DOHH2 (cell line): ENCODE measurements around the gene POLG.

ENCODE experiments used
- H3F3A ChIP-seq: fragments of 200-600 bp; sonication (generic), shearing (Covaris generic); 2 replicates; pipeline ENCODE4 v1.6.0; 2016; ENCODE audit warnings: antibody characterized with exemption, mild to moderate bottlenecking; ENCODE audit not compliant: control insufficient read depth, insufficient read depth
- H3K27ac ChIP-seq: fragments of 200-600 bp; sonication (generic); 2 replicates; pipeline ENCODE4 v1.5.1; 2014; ENCODE audit warnings: low read depth, mild to moderate bottlenecking, low read length, moderate library complexity
- H3K27me3 ChIP-seq: fragments of 200-600 bp; sonication (generic); 2 replicates; pipeline ENCODE4 v1.6.1; 2014; ENCODE audit warnings: mild to moderate bottlenecking, low read length, mixed read lengths; ENCODE audit not compliant: control insufficient read depth
- H3K36me3 ChIP-seq: fragments of 200-600 bp; sonication (generic); 2 replicates; pipeline ENCODE4 v1.6.1; 2014; ENCODE audit warnings: mild to moderate bottlenecking, low read length, moderate library complexity, mixed read lengths; ENCODE audit not compliant: control insufficient read depth
- H3K4me1 ChIP-seq: fragments of 200-600 bp; sonication (generic); 2 replicates; pipeline ENCODE4 v1.6.1; 2014; ENCODE audit warnings: mild to moderate bottlenecking, low read length, mixed read lengths; ENCODE audit not compliant: control insufficient read depth
- H3K4me2 ChIP-seq: fragments of 200-600 bp; sonication (generic); 2 replicates; pipeline ENCODE4 v1.6.0; 2014; ENCODE audit warnings: mild to moderate bottlenecking, low read length, moderate library complexity
- H3K4me3 ChIP-seq: fragments of 200-600 bp; sonication (generic); 2 replicates; pipeline ENCODE4 v1.5.1; 2014; ENCODE audit warnings: mild to moderate bottlenecking, low read length, mixed read lengths
- H3K79me2 ChIP-seq: fragments of 200-600 bp; sonication (generic); 2 replicates; pipeline ENCODE4 v1.6.1; 2014; ENCODE audit warnings: mild to moderate bottlenecking, low read length, mixed read lengths; ENCODE audit not compliant: control insufficient read depth
- H3K9me2 ChIP-seq: fragments of 200-600 bp; sonication (generic); replicated peaks from 2 replicates; pipeline ENCODE4 v1.6.1; 2014; ENCODE audit warnings: mild to moderate bottlenecking, low read length, mixed read lengths; ENCODE audit not compliant: control insufficient read depth
- H3K9me3 ChIP-seq: fragments of 200-600 bp; sonication (generic); 2 replicates; pipeline ENCODE4 v1.6.1; 2014; ENCODE audit warnings: antibody characterized with exemption, low read length, mixed read lengths; ENCODE audit not compliant: control insufficient read depth, insufficient read depth
- H4K20me1 ChIP-seq: fragments of 200-600 bp; sonication (generic); 2 replicates; pipeline ENCODE4 v1.6.0; 2014; ENCODE audit warnings: low read depth, mild to moderate bottlenecking, antibody characterized with exemption, low read length, moderate library complexity; ENCODE audit not compliant: control insufficient read depth, insufficient read depth
- EZH2phosphoT487 ChIP-seq: fragments of 200-600 bp; sonication (generic); IDR thresholded peaks from 2 replicates; pipeline ENCODE4 v1.6.1; 2017; ENCODE audit warnings: borderline replicate concordance, mild to moderate bottlenecking, antibody characterized with exemption, low read length, moderate library complexity, mixed read lengths
- TF ChIP-seq, protein P1 (sequence below): fragments of 200-600 bp; sonication (generic); IDR thresholded peaks from one replicate; pipeline ENCODE4 v1.5.1; 2014; ENCODE audit warnings: antibody characterized with exemption, mild to moderate bottlenecking, low read depth, low read length; ENCODE audit not compliant: poor library complexity, severe bottlenecking

The POLG gene

GRCh38 chr15:89334510-89335297 lies at the start of gene POLG:
Gene POLG (minus strand): TSS chr15:89334824. CDS start chr15:89333754, 1,070 bp downstream.
- H3K4me1 ChIP-seq: peaks cover 46% of the 10 kb centered on the region
- peaks cover 29% of the 10 kb centered on the region for H4K20me1 ChIP-seq
- no peaks in the 10 kb centered on the region for H3K27me3 ChIP-seq
- peaks cover 49% of the 10 kb centered on the region for H3K79me2 ChIP-seq
- no peaks in the 10 kb centered on the region for H3K9me3 ChIP-seq
- H3K4me2 ChIP-seq: peak within 1 kb of the TSS; percentile 79
- no peaks in the 10 kb centered on the region for H3K9me2 ChIP-seq
- no peak for TF ChIP-seq EZH2phosphoT487
- TF ChIP-seq, protein P1, sequence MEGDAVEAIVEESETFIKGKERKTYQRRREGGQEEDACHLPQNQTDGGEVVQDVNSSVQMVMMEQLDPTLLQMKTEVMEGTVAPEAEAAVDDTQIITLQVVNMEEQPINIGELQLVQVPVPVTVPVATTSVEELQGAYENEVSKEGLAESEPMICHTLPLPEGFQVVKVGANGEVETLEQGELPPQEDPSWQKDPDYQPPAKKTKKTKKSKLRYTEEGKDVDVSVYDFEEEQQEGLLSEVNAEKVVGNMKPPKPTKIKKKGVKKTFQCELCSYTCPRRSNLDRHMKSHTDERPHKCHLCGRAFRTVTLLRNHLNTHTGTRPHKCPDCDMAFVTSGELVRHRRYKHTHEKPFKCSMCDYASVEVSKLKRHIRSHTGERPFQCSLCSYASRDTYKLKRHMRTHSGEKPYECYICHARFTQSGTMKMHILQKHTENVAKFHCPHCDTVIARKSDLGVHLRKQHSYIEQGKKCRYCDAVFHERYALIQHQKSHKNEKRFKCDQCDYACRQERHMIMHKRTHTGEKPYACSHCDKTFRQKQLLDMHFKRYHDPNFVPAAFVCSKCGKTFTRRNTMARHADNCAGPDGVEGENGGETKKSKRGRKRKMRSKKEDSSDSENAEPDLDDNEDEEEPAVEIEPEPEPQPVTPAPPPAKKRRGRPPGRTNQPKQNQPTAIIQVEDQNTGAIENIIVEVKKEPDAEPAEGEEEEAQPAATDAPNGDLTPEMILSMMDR: no peak
- peaks cover 45% of the 10 kb centered on the region for H3K36me3 ChIP-seq
- H3F3A ChIP-seq: peaks cover 10% of the 10 kb centered on the region
- H3K4me3 ChIP-seq: peak within 1 kb of the TSS; percentile 95
- H3K27ac ChIP-seq: peak within 1 kb of the TSS; percentile 71

DNA sequence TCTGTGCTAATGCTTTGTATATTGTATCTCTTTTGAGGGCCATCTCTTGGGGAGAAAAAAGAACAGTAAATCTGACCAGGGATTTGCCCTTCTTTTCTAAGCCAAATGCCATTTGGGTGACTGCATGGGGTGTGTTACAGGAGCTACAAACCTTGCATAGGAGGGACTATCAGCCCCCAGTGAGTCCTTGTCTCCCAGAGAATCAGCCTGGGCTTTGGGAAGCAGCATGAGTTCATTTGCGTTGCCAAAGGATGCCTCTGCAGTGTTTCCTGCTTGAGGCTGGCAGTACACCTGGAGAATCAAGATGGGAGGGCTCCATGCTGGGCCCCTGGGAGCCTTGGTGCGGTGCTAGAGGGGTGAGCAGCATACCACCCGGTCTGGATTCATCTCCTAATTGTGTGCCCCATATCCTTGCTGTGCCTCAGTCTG lies 49.6 kb upstream of the POLG start:
- Histone ChIP-seq H3K4me3 (no peak overlapping the region), H3K27me3 (peaks cover 16% of the 10 kb centered on the region), H4K20me1 (no peaks in the 10 kb centered on the region), H3K27ac (no peak overlapping the region), H3K4me2 (no peak overlapping the region), H3K9me3 (no peaks in the 10 kb centered on the region), H3K9me2 (no peaks in the 10 kb centered on the region), H3K36me3 (no peaks in the 10 kb centered on the region), H3F3A (no peaks in the 10 kb centered on the region), H3K4me1 (no peaks in the 10 kb centered on the region), H3K79me2 (no peaks in the 10 kb centered on the region)
- TF ChIP-seq EZH2phosphoT487: no peak
- TF ChIP-seq, protein P1: no peak

DNA sequence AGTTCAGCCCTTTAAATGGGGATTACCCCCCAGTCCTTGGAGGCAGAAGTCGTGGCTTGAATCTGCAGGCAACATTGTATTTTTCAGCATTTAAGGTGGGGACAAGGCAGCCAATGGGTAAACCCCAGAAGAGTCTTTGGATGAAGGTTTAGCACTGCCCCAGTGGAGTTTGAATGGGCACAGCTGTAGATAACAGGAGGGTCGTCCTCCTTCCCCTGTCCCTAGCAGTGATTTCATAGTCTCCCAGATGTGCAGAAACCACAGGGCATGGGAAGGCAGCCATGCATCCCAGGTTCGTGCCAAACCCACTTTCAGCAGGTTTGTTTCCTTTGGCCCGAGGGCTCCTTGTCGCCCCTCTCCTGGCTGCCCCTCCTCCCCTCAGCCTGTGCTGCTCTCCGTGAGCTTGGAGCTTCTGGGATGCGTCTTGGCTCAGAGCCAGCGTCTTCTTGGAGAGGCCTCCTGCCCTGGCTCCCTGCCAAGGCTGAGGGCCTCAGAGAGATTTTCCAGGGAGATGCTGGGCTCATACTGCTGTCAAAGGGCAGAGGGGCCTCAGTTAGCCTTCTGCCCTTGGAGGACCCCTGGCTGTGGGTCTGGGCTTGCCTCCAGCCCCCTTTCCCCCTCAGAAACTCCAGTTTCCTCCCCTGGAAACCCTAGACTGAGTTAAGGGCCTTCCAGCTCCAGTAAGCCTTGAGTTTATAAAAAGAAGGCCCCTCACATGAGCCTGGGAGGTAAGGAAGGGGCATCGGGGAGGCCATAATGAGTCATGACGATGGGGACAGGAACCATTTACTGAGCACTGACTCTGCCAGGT lies 48.9 kb upstream of the POLG start:
- H3K36me3 ChIP-seq: no peaks in the 10 kb centered on the region
- H3K27me3 ChIP-seq: peaks cover 16% of the 10 kb centered on the region
- H3K79me2 ChIP-seq: no peaks in the 10 kb centered on the region
- no peak overlapping the region for H3K27ac ChIP-seq
- H3K9me3 ChIP-seq: no peaks in the 10 kb centered on the region
- no peaks in the 10 kb centered on the region for H3K4me1 ChIP-seq
- no peaks in the 10 kb centered on the region for H4K20me1 ChIP-seq
- H3K4me2 ChIP-seq: no peak overlapping the region
- H3K4me3 ChIP-seq: no peak overlapping the region
- no peaks in the 10 kb centered on the region for H3F3A ChIP-seq
- H3K9me2 ChIP-seq: no peaks in the 10 kb centered on the region
- TF ChIP-seq, protein P1: no peak
- no peak for TF ChIP-seq EZH2phosphoT487
